ENCODE results near the gene RAMP3. TPM values are rescaled to one million over a fixed set of nuclear protein-coding genes. Genes with fewer than 3 reads are reported as not detected.

RAMP3 gene
- total RNA-seq, 3 donors from 2014 or later (not counting 1 experiment from before 2014, with no cell fraction given): not detected

DNA sequence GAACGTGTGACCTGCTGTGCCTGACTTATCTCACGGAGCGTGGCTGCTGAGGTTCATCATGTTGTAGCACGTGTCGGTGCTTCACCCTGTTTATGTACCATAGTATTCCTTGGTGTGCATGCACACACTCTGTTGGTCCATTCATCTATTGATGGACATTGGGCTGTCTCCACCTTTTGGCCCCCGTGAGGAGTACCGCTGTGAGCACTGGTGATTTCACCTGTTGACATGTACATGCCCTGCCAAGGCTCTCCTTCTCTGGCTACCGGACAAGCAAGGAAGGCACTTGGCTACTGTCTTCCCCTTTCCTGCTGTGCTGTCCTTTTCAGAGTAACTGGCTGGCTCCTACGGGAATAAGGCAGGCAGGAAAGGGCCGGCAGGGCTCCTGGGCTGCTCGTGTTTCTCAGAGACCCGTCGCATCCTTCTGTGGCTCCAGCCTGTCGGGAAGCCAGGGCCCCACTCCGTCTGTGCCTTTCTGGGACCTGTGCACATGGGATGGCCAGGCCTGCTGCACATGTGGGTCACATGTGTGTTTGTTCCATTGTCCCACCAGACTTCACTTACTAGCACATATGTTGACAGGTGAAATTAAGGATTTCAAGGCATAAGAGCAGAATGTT is 28.3 kb upstream of the RAMP3 start:
- WGBS (ENCODE audit: insufficient coverage): 89% methylated on average over 15 of the region's 15 CpGs

DNA sequence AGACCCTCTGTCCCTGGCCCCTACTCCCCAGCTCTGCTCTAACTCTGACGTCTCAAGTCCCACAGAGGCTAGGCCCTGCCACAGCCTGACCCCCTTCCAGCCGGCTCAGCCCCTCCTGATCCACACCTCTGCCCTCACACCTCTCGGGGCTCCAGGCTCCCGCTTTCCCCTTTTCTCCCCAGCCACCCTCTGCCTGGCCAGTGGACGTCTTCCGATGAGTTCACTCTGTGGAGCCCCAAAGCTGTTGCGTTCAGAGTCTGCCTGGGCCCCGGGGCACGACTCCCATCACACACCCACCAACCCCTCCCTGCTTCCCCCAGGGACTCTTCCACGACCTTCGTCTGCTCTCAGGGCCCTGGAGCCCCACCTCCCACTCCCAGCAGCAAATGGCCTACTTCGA is 27.7 kb upstream of the RAMP3 start:
- Histone ChIP-seq H3K4me1 (ENCODE audit: control insufficient read depth, insufficient read depth, low read length) (no peaks in the 10 kb centered on the region), H3K27ac (ENCODE audit: low read length) (no peak overlapping the region), H3K27me3 (ENCODE audit: control insufficient read depth, insufficient read depth, low read length) (no peaks in the 10 kb centered on the region), H3K4me3 (ENCODE audit: low read length) (no peak overlapping the region), H3K9me3 (ENCODE audit: control insufficient read depth, insufficient read depth, low read length) (no peaks in the 10 kb centered on the region), H3K36me3 (ENCODE audit: control insufficient read depth, insufficient read depth, low read length) (no peaks in the 10 kb centered on the region)
- Mint-ChIP-seq H3K27ac (peak overlapping the region in 1 of 2 donors; percentile 47), H3K9me3 (no peaks in the 10 kb centered on the region), H3K36me3 (no peaks in the 10 kb centered on the region), H3K4me3 (no peak overlapping the region), H3K27me3 (ENCODE audit: low read depth in 2 of 2) (no peaks in the 10 kb centered on the region), H3K4me1 (peaks cover 0 to 6% of the 10 kb centered on the region in 2 donors)
- ATAC-seq (no peak), DNase-seq (no peak)
- 85% methylated on average over 12 of the region's 12 CpGs for WGBS (ENCODE audit: insufficient coverage)
- TF ChIP-seq, protein P1, sequence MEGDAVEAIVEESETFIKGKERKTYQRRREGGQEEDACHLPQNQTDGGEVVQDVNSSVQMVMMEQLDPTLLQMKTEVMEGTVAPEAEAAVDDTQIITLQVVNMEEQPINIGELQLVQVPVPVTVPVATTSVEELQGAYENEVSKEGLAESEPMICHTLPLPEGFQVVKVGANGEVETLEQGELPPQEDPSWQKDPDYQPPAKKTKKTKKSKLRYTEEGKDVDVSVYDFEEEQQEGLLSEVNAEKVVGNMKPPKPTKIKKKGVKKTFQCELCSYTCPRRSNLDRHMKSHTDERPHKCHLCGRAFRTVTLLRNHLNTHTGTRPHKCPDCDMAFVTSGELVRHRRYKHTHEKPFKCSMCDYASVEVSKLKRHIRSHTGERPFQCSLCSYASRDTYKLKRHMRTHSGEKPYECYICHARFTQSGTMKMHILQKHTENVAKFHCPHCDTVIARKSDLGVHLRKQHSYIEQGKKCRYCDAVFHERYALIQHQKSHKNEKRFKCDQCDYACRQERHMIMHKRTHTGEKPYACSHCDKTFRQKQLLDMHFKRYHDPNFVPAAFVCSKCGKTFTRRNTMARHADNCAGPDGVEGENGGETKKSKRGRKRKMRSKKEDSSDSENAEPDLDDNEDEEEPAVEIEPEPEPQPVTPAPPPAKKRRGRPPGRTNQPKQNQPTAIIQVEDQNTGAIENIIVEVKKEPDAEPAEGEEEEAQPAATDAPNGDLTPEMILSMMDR (IDR thresholded peaks at IDR 0.05): no peak
- intact Hi-C loops (cut with micrococcal nuclease): no loop called here

More for the DNA sequence above, 28.3 kb upstream of the RAMP3 start:
- Histone ChIP-seq H3K27me3 (ENCODE audit: control insufficient read depth, insufficient read depth, low read length) (no peaks in the 10 kb centered on the region), H3K4me3 (ENCODE audit: low read length) (no peak overlapping the region), H3K36me3 (ENCODE audit: control insufficient read depth, insufficient read depth, low read length) (no peaks in the 10 kb centered on the region), H3K9me3 (ENCODE audit: control insufficient read depth, insufficient read depth, low read length) (no peaks in the 10 kb centered on the region), H3K27ac (ENCODE audit: low read length) (no peak overlapping the region), H3K4me1 (ENCODE audit: control insufficient read depth, insufficient read depth, low read length) (peaks cover 2% of the 10 kb centered on the region)
- intact Hi-C loops (cut with micrococcal nuclease): no loop called here
- H3K36me3 Mint-ChIP-seq: no peaks in the 10 kb centered on the region
- H3K27ac Mint-ChIP-seq: no peak overlapping the region
- no peak overlapping the region for H3K4me3 Mint-ChIP-seq
- no peaks in the 10 kb centered on the region for H3K9me3 Mint-ChIP-seq
- no peaks in the 10 kb centered on the region for H3K27me3 Mint-ChIP-seq (ENCODE audit: low read depth in 2 of 2)
- no peak for ATAC-seq
- DNase-seq: no peak
- H3K4me1 Mint-ChIP-seq: peaks cover 0 to 9% of the 10 kb centered on the region in 2 donors
- TF ChIP-seq, protein P1 (IDR thresholded peaks at IDR 0.05): no peak

DNA sequence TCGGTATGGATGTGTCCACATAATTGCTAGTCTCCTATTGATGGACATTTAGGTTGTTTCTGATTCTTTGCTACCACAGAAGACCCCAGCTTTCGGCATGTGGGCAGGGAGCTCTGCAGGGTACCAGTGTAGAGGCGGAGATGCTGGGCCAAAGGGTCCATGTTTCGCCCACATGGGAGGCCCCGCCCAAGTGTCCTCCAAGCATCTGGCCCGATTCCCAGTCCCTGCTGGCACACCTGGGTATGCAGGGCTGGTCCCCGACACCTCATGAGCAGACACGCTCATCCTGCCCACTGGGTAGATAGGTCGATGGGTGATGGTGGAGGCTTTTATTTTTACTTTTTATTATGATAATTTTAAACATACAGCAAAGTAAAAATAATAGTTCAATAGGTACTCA is 26.7 kb upstream of the RAMP3 start:
- H3K4me1 ChIP-seq (ENCODE audit: control insufficient read depth, insufficient read depth, low read length): peaks cover 3% of the 10 kb centered on the region
- H3K9me3 ChIP-seq (ENCODE audit: control insufficient read depth, insufficient read depth, low read length): no peaks in the 10 kb centered on the region
- WGBS (ENCODE audit: insufficient coverage): 84% methylated on average over 6 of the region's 9 CpGs
- H3K4me3 ChIP-seq (ENCODE audit: low read length): no peak overlapping the region
- Mint-ChIP-seq H3K4me3 (no peak overlapping the region), H3K9me3 (no peaks in the 10 kb centered on the region), H3K27me3 (ENCODE audit: low read depth in 2 of 2) (no peaks in the 10 kb centered on the region), H3K4me1 (peaks cover 6 to 15% of the 10 kb centered on the region in 2 donors), H3K36me3 (no peaks in the 10 kb centered on the region), H3K27ac (peak overlapping the region in 1 of 2 donors; percentile 47)
- TF ChIP-seq, protein P1 (IDR thresholded peaks at IDR 0.05): no peak
- ATAC-seq (no peak), DNase-seq (no peak)
- no peak overlapping the region for H3K27ac ChIP-seq (ENCODE audit: low read length)
- intact Hi-C loops (cut with micrococcal nuclease): no loop called here
- no peaks in the 10 kb centered on the region for H3K27me3 ChIP-seq (ENCODE audit: control insufficient read depth, insufficient read depth, low read length)
- no peaks in the 10 kb centered on the region for H3K36me3 ChIP-seq (ENCODE audit: control insufficient read depth, insufficient read depth, low read length)

DNA sequence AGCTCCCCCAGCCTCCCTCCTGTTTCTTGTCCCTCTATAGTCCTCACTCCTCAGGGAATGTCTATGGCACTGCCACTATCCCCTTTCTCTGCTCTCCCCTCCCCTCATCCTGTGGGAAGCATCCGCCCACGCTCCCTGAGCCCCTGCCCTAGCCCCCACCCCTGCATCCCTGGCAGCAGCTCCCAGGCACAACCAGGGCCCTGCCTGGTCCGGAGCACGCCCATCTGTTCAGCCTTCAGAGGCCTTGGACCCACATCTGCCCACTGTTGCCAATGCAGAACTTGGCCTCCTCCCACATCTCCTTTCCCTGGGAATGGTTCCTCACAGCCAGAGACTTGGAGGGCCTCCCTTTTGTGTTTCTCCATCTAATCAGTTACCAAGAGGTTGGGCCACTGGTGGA is 25.7 kb upstream of the RAMP3 start:
- WGBS (ENCODE audit: insufficient coverage): 78% methylated on average over 4 of the region's 4 CpGs
- no peaks in the 10 kb centered on the region for H3K9me3 Mint-ChIP-seq

More for the DNA sequence above, 25.7 kb upstream of the RAMP3 start:
- Histone ChIP-seq H3K27me3 (ENCODE audit: control insufficient read depth, insufficient read depth, low read length) (no peaks in the 10 kb centered on the region), H3K27ac (ENCODE audit: low read length) (no peak overlapping the region), H3K36me3 (ENCODE audit: control insufficient read depth, insufficient read depth, low read length) (no peaks in the 10 kb centered on the region), H3K9me3 (ENCODE audit: control insufficient read depth, insufficient read depth, low read length) (no peaks in the 10 kb centered on the region), H3K4me3 (ENCODE audit: low read length) (no peak overlapping the region), H3K4me1 (ENCODE audit: control insufficient read depth, insufficient read depth, low read length) (peaks cover 5% of the 10 kb centered on the region)
- ATAC-seq (no peak), DNase-seq (no peak)
- Mint-ChIP-seq H3K27ac (peak overlapping the region in 1 of 2 donors; percentile 35), H3K4me3 (no peak overlapping the region), H3K4me1 (peaks cover 12 to 22% of the 10 kb centered on the region in 2 donors), H3K27me3 (ENCODE audit: low read depth in 2 of 2) (no peaks in the 10 kb centered on the region), H3K36me3 (no peaks in the 10 kb centered on the region)
- intact Hi-C loops (cut with micrococcal nuclease): no loop called here
- TF ChIP-seq, protein P1 (IDR thresholded peaks at IDR 0.05): no peak

Measured in natural killer cell (primary cell).